Measurements from ENCODE around the gene AUP1.

AUP1 gene

DNA sequence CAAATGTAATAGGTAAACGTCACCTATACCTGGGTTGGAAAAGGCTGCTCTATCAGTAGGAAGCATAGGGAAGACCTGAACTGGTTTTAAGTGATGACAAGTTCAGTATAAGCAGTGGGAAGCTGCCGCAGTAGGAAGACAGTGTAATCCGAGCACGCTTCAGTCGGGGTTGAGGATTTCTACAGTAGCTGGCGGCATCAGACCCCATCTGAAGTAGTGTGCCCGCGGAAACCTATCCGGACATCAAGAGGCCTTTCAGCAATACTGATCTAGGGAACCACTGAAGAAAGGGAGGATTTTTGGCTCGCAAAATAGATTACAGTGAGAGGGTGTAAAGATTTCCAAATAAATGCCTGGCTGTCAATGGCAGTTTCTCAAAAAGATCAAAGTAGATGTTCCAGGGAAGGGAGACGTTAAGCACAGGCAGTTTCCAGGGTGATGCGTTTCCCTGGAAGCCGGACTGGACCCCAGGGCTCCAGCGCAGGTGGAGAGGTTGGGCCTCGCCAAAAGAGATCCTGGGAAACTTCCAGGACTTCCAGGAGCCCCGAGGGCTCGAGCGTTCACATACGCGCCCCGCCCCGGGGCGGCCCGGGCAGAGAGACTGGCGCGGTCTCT is 18.9 kb upstream of the AUP1 start:
- no peak for TF ChIP-seq CTCF (conservative IDR thresholded peaks at IDR 0.05; ENCODE audit: control insufficient read depth, insufficient read depth, low read depth, low read length)
- DNase-seq (ENCODE audit: low read depth), result no peak
- H3K4me3 ChIP-seq (ENCODE audit: control insufficient read depth, low read depth, low read length), result peak overlapping the region; percentile 48

DNA sequence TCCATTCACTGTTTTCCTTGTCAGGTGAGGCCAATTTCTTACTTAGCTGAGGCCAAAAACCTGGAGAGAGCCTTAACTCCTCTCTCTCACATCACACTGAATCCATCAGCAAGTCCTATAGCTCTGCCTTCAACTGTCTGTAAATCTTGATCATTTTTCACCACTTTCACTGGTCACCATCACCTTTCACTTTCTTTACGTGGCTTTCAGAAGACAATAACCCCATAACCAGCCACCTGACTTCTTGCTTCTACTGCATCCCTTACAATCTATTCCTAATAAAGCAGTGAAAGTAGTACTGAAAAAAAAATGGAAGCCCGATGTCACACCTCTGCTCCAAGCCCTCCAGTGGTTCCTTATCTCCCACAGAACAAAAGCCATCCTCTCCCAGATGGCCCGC is 16.5 kb upstream of the AUP1 start:
- DNase-seq (ENCODE audit: low read depth), result no peak
- H3K4me3 ChIP-seq (ENCODE audit: control insufficient read depth, low read depth, low read length), result no peak overlapping the region
- TF ChIP-seq CTCF (conservative IDR thresholded peaks at IDR 0.05; ENCODE audit: control insufficient read depth, insufficient read depth, low read depth, low read length), result no peak

DNA sequence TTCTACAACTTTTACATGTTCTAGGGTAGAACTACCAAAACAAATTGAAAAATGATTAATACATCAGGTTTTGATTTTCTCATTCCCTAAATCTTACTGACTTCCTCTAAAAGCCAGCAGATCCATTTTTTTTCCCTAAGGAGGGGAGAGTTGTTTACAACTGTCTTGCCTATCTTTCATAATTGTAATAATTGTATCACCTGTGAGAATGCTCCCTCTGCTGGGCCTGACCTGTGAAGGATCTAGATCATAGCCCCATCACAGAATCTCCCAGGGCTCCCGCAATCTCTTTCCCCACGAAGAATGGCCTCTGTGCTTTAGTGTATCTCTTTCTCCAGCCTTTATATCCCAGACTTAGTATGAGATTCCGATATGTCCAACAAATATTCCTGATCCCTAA is 15.1 kb upstream of the AUP1 start:
- TF ChIP-seq CTCF (conservative IDR thresholded peaks at IDR 0.05; ENCODE audit: control insufficient read depth, insufficient read depth, low read depth, low read length), result peak; percentile 10
- DNase-seq (ENCODE audit: low read depth), result no peak
- no peak overlapping the region for H3K4me3 ChIP-seq (ENCODE audit: control insufficient read depth, low read depth, low read length)

GRCh38 chr2:74542978-74543377 is 13.5 kb upstream of the AUP1 start:
- H3K4me3 ChIP-seq (ENCODE audit: control insufficient read depth, low read depth, low read length), result no peak overlapping the region

DNA sequence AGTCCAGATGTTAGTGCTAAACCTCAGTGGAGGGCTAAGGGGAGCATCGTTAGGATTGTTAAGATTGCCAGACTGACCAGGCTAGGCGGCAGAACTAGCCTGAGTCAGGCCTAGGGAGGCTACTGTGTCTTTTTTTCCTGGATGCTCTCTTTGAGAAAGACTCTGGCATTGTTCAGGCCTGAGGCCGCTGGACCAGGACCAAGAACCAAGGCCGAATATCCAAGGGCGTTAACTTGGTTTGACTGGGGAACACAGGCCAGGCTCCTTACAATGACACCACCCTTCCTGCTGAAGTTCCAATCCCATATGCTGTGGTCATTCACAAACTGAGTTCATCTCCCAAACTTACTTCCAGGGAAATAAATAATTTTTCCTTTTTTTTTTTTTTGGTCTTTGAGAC is 10.8 kb upstream of the AUP1 start:
- DNase-seq (ENCODE audit: low read depth), result peak; percentile 49
- no peak for TF ChIP-seq CTCF (conservative IDR thresholded peaks at IDR 0.05; ENCODE audit: control insufficient read depth, insufficient read depth, low read depth, low read length)
- H3K4me3 ChIP-seq (ENCODE audit: control insufficient read depth, low read depth, low read length), result no peak overlapping the region

More at GRCh38 chr2:74542978-74543377, 13.5 kb upstream of the AUP1 start:
- DNase-seq (ENCODE audit: low read depth), result peak; percentile 22
- TF ChIP-seq CTCF (conservative IDR thresholded peaks at IDR 0.05; ENCODE audit: control insufficient read depth, insufficient read depth, low read depth, low read length), result no peak

- H3K4me3 ChIP-seq (ENCODE audit: control insufficient read depth, low read depth, low read length), result no peak overlapping the region
- TF ChIP-seq CTCF (conservative IDR thresholded peaks at IDR 0.05; ENCODE audit: control insufficient read depth, insufficient read depth, low read depth, low read length), result no peak
- DNase-seq (ENCODE audit: low read depth), result no peak
Observed at GRCh38 chr2:74538881-74539339, 9.4 kb upstream of the AUP1 start.

- DNase-seq (ENCODE audit: low read depth), result no peak
- TF ChIP-seq CTCF (conservative IDR thresholded peaks at IDR 0.05; ENCODE audit: control insufficient read depth, insufficient read depth, low read depth, low read length), result no peak
- no peak overlapping the region for H3K4me3 ChIP-seq (ENCODE audit: control insufficient read depth, low read depth, low read length)
Observed at GRCh38 chr2:74537140-74537539, 7.6 kb upstream of the AUP1 start.
